HG03175 (cell line): ENCODE results near the gene C10orf71.

Experiments used
- ATAC-seq: cut with Tn5 transposase; IDR thresholded peaks from one replicate; pipeline ENCODE4 v1.9.1; 2021; ENCODE audit warnings: mild to moderate bottlenecking, moderate library complexity; ENCODE audit not compliant: unreplicated experiment

Gene C10orf71

GRCh38 chr10:49332768-49333167, 33.8 kb downstream of the C10orf71 start:
- no peak for ATAC-seq

GRCh38 chr10:49333192-49333591, 34.2 kb downstream of the C10orf71 start:
- ATAC-seq: no peak

- ATAC-seq: no peak
Observed at GRCh38 chr10:49334964-49335363, 36.0 kb downstream of the C10orf71 start.

GRCh38 chr10:49335364-49335972, 36.5 kb downstream of the C10orf71 start:
- ATAC-seq: no peak

GRCh38 chr10:49338604-49339003, 39.6 kb downstream of the C10orf71 start:
- no peak for ATAC-seq

GRCh38 chr10:49344840-49345239, 45.9 kb downstream of the C10orf71 start:
- ATAC-seq: no peak

GRCh38 chr10:49347342-49347741, 48.4 kb downstream of the C10orf71 start:
- ATAC-seq: no peak

GRCh38 chr10:49347827-49348226, 48.9 kb downstream of the C10orf71 start:
- ATAC-seq: no peak

- no peak for ATAC-seq
Observed at GRCh38 chr10:49348593-49348992, 49.6 kb downstream of the C10orf71 start.

- no peak for ATAC-seq
Observed at GRCh38 chr10:49349390-49349789, 50.4 kb downstream of the C10orf71 start.

- no peak for ATAC-seq
Observed at GRCh38 chr10:49350138-49350537, 51.2 kb downstream of the C10orf71 start.

GRCh38 chr10:49350846-49351532, 52.0 kb downstream of the C10orf71 start:
- no peak for ATAC-seq

- no peak for ATAC-seq
Observed at GRCh38 chr10:49351669-49352068, 52.7 kb downstream of the C10orf71 start.

- no peak for ATAC-seq
Observed at GRCh38 chr10:49352323-49352722, 53.4 kb downstream of the C10orf71 start.

- no peak for ATAC-seq
Observed at GRCh38 chr10:49353026-49353894, 54.3 kb downstream of the C10orf71 start.

- ATAC-seq: no peak
Observed at GRCh38 chr10:49353895-49354566, 55.1 kb downstream of the C10orf71 start.

GRCh38 chr10:49354593-49354992, 55.6 kb downstream of the C10orf71 start:
- ATAC-seq: no peak

GRCh38 chr10:49355221-49355620, 56.3 kb downstream of the C10orf71 start:
- ATAC-seq: no peak

- ATAC-seq: no peak
Observed at GRCh38 chr10:49356181-49356580, 57.2 kb downstream of the C10orf71 start.

GRCh38 chr10:49356944-49357343, 58.0 kb downstream of the C10orf71 start:
- ATAC-seq: no peak

GRCh38 chr10:49357910-49358309, 58.9 kb downstream of the C10orf71 start:
- no peak for ATAC-seq
